Naive thymus-derived CD8-positive, alpha-beta T cell (primary cell): ENCODE data around the gene NR2F1. TPM values are rescaled to one million over a fixed set of nuclear protein-coding genes. Genes with fewer than 3 reads are reported as not detected.

Experiments
- ATAC-seq, 2 donors: fragments of 150-1000 bp; cut with Tn5 transposase in 1 of 2; sonication (Bioruptor Pico), chemical (Tn5 transposase) in 1 of 2; 1 replicate in 1 of 2; 2 replicates in 1 of 2; pipeline ENCODE4 v1.10.0; 2021; ENCODE audit warnings: mild to moderate bottlenecking in 2 of 2, moderate library complexity in 2 of 2
- POLR2A ChIA-PET: fragments of 350-600 bp; sonication (Branson Sonifier 250); formaldehyde crosslinking; loops from one replicate; lab custom pipeline; 2021; ENCODE audit warnings: antibody characterized with exemption; lab: Charles Lee
- DNase-seq, 10 donors: peaks; one replicate each; pipeline versions ENCODE4 v3.0.0 to v3.0.0-alpha.2; 2020 to 2022
- H3K27ac Mint-ChIP-seq, 10 donors: one replicate each; pipeline ENCODE4 v1.8.0; 2020 to 2022; ENCODE audit warnings: mild to moderate bottlenecking in 10 of 10, mixed read lengths in 10 of 10, moderate library complexity in 4 of 10, inconsistent platforms in 1 of 10
- H3K27me3 Mint-ChIP-seq, 5 donors: one replicate each; pipeline ENCODE4 v1.8.0; 2021 to 2022; ENCODE audit warnings: mixed read lengths in 5 of 5
- H3K36me3 Mint-ChIP-seq, 3 donors: one replicate each; pipeline ENCODE4 v1.8.0; 2020 to 2022; ENCODE audit warnings: mixed read lengths in 3 of 3, mild to moderate bottlenecking in 2 of 3, inconsistent platforms in 1 of 3
- H3K4me1 Mint-ChIP-seq, 4 donors: one replicate each; pipeline ENCODE4 v1.8.0; 2021 to 2022; ENCODE audit warnings: mixed read lengths in 4 of 4
- H3K4me3 Mint-ChIP-seq, 10 donors: one replicate each; pipeline ENCODE4 v1.8.0; 2020 to 2022; ENCODE audit warnings: mild to moderate bottlenecking in 10 of 10, mixed read lengths in 10 of 10, moderate library complexity in 6 of 10, inconsistent platforms in 1 of 10
- H3K9me3 Mint-ChIP-seq, 9 donors: one replicate each; pipeline ENCODE4 v1.8.0; 2020 to 2022; ENCODE audit warnings: mixed read lengths in 9 of 9, mild to moderate bottlenecking in 3 of 9, inconsistent platforms in 1 of 9, moderate library complexity in 1 of 9
- polyA plus RNA-seq, 3 donors: library from polyadenylated mRNA; unstranded; fragments of 300-500 nt; fragmentation: Illumina TruSeq; gene quantifications; one replicate each; pipeline ENCODE4 v1.2.3, GENCODE V29; 2021
- total RNA-seq, 8 experiments: library from RNA in 2 of 8; stranded (reverse) in 2 of 8; gene quantifications; one replicate each; pipeline ENCODE4 v1.2.3 and lab custom pipeline; 2021 to 2026

The NR2F1 gene
- total and polyA plus RNA-seq, 5 experiments from 2014 or later: not detected

- ATAC-seq (no peak), DNase-seq (no peak)
- H3K4me1 Mint-ChIP-seq: peaks cover 6 to 23% (median 18%) of the 10 kb centered on the region in 4 donors
- peak overlapping the region in 1 of 10 donors; percentile 13 for H3K27ac Mint-ChIP-seq
- H3K36me3 Mint-ChIP-seq: peaks cover 0 to 8% (median 2%) of the 10 kb centered on the region in 3 donors
- H3K9me3 Mint-ChIP-seq: peaks cover 0 to 10% (median 0%) of the 10 kb centered on the region in 9 donors
- POLR2A ChIA-PET: no interaction called here
- peak overlapping the region in 6 of 10 donors; percentile 24 to 40 (median 36) for H3K4me3 Mint-ChIP-seq
- H3K27me3 Mint-ChIP-seq: peaks cover 67 to 97% (median 81%) of the 10 kb centered on the region in 5 donors
Measured at GRCh38 chr5:93572608-93573353, 10.2 kb upstream of the NR2F1 start.

DNA sequence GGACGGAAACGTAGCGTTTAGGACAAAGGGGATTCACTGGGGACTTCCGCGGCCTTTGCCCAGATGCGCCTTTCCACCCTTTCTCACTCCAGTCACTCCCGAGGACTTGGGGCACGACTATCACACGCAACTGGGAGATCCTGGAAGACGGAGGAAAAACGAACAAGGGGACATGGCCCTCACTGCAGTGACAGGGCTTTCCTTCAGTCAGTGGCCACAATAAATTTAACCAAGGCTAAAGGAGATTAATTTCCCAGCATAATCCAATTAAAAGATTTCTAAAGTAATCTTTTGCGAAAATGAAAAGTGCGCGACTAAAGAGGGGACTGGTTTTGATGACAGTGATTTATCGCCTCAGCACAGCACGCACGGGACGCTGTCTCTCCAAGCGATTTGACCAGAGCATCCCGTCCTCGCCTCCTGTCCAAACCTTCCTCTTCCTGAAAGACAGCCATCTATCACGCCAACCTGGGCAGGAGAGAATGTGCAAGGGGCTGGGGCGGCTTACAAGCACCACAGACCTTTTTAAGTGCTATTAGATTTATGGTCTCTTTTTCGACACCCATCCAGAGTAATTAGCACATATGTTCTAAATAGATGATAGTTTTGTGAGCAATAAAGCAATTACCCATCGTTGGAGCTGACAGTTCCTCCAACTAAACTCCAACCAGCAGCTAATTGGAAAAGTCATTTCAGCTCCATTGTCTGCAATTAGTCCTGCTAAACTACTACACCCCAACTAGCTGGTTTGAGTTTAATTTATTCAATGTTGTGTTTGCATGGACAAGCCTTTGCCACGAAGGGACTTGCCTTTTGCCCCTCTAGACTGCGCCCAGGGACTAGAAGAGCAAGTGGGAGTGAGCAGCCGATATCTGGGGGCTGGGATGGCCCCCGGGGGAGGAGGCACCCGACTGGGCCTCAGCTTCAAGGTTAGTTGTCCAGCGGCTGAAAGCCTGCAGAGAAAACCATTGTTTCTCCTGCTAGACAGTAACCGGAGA is 9.4 kb upstream of the NR2F1 start:
- Mint-ChIP-seq H3K9me3 (peaks cover 0 to 10% (median 0%) of the 10 kb centered on the region in 9 donors), H3K4me3 (peak overlapping the region in 2 of 10 donors; percentile 9 to 11), H3K27ac (peak overlapping the region in 1 of 10 donors; percentile 45), H3K4me1 (peaks cover 9 to 30% (median 25%) of the 10 kb centered on the region in 4 donors), H3K36me3 (peaks cover 0 to 8% (median 5%) of the 10 kb centered on the region in 3 donors), H3K27me3 (peaks cover 71 to 99% (median 84%) of the 10 kb centered on the region in 5 donors)
- DNase-seq (no peak), ATAC-seq (no peak)
- POLR2A ChIA-PET: no interaction called here

GRCh38 chr5:93574491-93575305 is 8.3 kb upstream of the NR2F1 start:
- DNase-seq: no peak
- no peak for ATAC-seq
- Mint-ChIP-seq H3K27ac (no peak overlapping the region), H3K4me1 (peaks cover 9 to 35% (median 28%) of the 10 kb centered on the region in 4 donors), H3K4me3 (peak overlapping the region in 1 of 10 donors; percentile 62), H3K9me3 (peaks cover 0 to 8% (median 0%) of the 10 kb centered on the region in 9 donors), H3K36me3 (peaks cover 0 to 5% (median 0%) of the 10 kb centered on the region in 3 donors), H3K27me3 (peaks cover 65 to 92% (median 77%) of the 10 kb centered on the region in 5 donors)
- POLR2A ChIA-PET: no interaction called here

- no peak overlapping the region for H3K4me3 Mint-ChIP-seq
- peaks cover 8 to 37% (median 31%) of the 10 kb centered on the region in 4 donors for H3K4me1 Mint-ChIP-seq
- no peak for DNase-seq
- POLR2A ChIA-PET: no interaction called here
- H3K27ac Mint-ChIP-seq: no peak overlapping the region
- peaks cover 64 to 91% (median 78%) of the 10 kb centered on the region in 5 donors for H3K27me3 Mint-ChIP-seq
- no peak for ATAC-seq
- H3K9me3 Mint-ChIP-seq: peaks cover 0 to 8% (median 0%) of the 10 kb centered on the region in 9 donors
- H3K36me3 Mint-ChIP-seq: peaks cover 0 to 8% (median 0%) of the 10 kb centered on the region in 3 donors
Measured at GRCh38 chr5:93575461-93576414, 7.3 kb upstream of the NR2F1 start.

DNA sequence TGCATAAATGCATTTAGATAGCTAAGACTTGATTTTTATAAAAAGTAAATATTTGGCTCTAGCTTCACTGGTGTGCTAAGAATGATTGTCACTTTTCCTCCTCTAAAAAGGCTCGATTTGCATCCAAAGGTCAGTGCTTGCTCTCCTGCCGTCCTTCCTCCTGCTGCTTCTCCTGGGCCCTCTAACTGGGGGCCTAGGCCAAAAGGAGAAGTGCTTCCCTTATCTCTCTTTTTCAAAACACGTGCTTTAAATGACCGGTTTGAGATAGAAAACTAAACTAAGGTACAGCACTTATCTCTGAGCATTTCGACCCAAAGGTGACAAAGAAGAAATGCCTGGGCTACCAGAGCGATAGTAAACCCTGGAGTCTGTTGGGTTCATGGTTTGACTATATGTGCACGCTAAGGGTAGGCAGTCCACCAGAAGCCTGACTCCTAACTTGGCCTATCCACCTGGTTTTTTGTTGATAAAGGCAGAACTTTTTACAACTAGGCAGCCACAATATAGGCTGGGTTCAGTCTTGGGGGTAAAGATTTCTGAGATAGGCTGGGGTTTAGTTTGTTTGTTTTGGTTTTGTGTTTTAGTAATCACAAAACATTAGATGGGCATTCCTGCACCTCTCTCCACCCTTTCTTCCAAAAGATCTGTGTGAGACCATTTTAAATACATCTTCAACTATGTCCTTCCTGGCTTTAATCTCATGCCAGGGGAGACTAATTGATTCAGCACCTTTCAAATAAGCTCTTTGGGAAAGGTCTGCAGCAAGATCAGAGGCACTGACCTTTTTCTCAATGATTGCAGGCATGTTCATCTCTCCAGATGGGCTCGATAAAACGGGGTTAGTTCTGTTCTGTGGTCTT is 5.8 kb upstream of the NR2F1 start:
- Mint-ChIP-seq H3K36me3 (peaks cover 0 to 8% (median 0%) of the 10 kb centered on the region in 3 donors), H3K27ac (no peak overlapping the region), H3K27me3 (peaks cover 58 to 80% (median 69%) of the 10 kb centered on the region in 5 donors), H3K9me3 (peaks cover 0 to 4% (median 0%) of the 10 kb centered on the region in 9 donors), H3K4me3 (no peak overlapping the region), H3K4me1 (peaks cover 9 to 28% (median 26%) of the 10 kb centered on the region in 4 donors)
- DNase-seq (no peak), ATAC-seq (no peak)
- POLR2A ChIA-PET: interaction anchor here (0.7 kb wide), 1 partner anchor 42 kb away, joined by 3 read pairs; no protein-coding TSS in a partner anchor

DNA sequence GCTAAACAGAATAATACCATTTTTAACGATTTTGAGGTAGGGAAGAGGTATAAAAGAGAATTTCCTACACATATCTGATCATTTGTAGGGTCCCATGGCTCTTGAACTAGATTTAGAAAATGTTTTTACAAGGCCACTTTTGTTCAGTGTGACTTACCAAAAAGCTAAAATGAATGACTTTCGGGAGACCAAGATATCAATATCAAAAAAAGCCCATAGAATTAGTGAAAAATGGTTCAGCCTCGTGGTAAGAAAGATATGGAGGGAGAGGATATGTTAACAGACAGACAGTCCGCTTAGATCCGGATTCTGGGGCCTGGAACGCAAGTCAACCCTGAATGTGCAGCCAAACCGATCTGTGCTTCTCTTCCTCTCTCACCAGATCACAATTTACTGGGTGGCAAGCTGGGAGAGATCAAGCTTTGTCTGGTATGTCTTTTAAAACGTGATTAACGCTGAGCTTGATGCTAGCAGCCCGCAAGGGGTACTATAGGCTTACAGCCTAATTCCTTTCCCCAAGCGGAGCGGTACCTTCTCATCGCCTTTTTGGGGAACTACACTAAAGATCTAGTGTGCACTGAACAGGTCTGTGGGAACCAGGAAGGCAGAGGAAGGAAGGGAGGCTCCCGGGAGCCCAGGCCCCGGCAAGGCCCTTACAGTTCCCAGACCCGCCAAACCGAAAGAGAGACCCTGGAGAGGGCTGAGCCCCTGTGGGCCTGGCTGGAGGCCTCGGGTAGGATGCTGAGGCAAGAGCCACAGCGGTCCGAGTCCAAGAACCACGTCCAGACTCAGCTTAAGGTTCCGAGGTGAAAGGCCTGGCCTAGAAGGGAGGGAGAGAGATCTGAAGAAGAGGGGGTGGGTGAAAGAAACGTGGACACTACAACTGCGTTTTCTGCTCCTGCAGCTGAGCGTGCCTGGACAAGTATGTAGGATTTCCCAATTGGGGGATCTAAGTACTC is 4.9 kb upstream of the NR2F1 start:
- POLR2A ChIA-PET: interaction anchor here (0.7 kb wide), 1 partner anchor 41 kb away, joined by 3 read pairs; no protein-coding TSS in a partner anchor
- peak overlapping the region in 1 of 10 donors; percentile 65 for H3K27ac Mint-ChIP-seq
- H3K27me3 Mint-ChIP-seq: peaks cover 56 to 71% (median 60%) of the 10 kb centered on the region in 5 donors
- DNase-seq (no peak), ATAC-seq (no peak)
- peaks cover 9 to 28% (median 24%) of the 10 kb centered on the region in 4 donors for H3K4me1 Mint-ChIP-seq
- H3K9me3 Mint-ChIP-seq: peaks cover 0 to 4% (median 0%) of the 10 kb centered on the region in 9 donors
- H3K36me3 Mint-ChIP-seq: peaks cover 0 to 8% (median 0%) of the 10 kb centered on the region in 3 donors
- peak overlapping the region in 7 of 10 donors; percentile 12 to 74 (median 59) for H3K4me3 Mint-ChIP-seq

DNA sequence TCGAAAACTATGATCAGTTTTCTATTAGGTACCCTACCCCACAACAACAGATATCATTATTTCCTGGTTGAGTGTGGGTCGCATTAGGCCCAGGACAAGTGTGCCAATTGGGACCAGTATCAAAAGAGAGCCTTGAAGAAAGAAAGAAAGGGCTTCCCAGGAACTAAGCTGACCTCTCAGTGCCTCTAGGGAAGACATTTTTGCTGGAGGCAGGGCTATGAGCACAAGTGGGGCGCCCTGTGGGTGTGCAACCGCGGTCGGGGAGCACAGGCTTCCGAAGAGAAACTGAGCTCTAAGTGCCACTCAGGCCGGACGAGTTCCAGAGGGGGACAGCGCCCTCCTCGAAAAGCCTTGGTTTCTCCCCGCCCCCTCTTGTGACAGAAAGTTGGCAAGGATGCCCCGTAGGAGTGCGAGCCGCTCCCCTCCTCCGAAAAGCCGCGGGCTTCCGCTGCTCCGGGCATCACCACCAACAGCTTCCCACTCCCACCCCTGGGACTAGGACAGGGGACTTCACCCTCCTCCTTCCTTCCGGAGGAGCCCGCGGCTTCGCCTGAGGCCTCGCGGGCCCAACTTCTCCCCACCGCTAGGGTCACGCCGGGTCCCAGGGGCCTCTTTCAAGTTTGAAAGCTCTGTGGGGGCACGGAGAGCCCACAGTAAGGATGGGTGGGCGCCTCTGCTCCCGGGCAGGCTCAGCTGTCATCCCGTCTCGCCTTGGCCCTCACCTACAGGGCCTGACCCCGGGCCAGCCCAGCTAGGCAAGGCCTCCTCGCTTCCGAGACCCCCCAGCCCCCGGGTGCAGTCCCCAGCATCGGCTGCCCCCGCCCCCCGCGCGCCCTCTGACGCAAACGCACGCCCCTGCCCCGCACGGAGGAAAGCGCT is 4.0 kb upstream of the NR2F1 start:
- peaks cover 50 to 66% (median 51%) of the 10 kb centered on the region in 5 donors for H3K27me3 Mint-ChIP-seq
- H3K4me3 Mint-ChIP-seq: peak overlapping the region in 7 of 10 donors; percentile 12 to 81 (median 56)
- H3K9me3 Mint-ChIP-seq: peaks cover 0 to 4% (median 0%) of the 10 kb centered on the region in 9 donors
- H3K36me3 Mint-ChIP-seq: peaks cover 0 to 6% (median 0%) of the 10 kb centered on the region in 3 donors
- peaks cover 11 to 28% (median 26%) of the 10 kb centered on the region in 4 donors for H3K4me1 Mint-ChIP-seq
- H3K27ac Mint-ChIP-seq: no peak overlapping the region
- ATAC-seq (no peak), DNase-seq (no peak)
- POLR2A ChIA-PET: no interaction called here

GRCh38 chr5:93579692-93580062 is 3.3 kb upstream of the NR2F1 start:
- H3K4me1 Mint-ChIP-seq: peaks cover 11 to 28% (median 26%) of the 10 kb centered on the region in 4 donors
- H3K36me3 Mint-ChIP-seq: peaks cover 0 to 6% (median 0%) of the 10 kb centered on the region in 3 donors
- peaks cover 0 to 4% (median 0%) of the 10 kb centered on the region in 9 donors for H3K9me3 Mint-ChIP-seq
- peak overlapping the region in 7 of 10 donors; percentile 38 to 95 (median 81) for H3K4me3 Mint-ChIP-seq
- H3K27ac Mint-ChIP-seq: no peak overlapping the region
- peak in 1 of 2 donors; percentile 2 for ATAC-seq
- DNase-seq: no peak
- POLR2A ChIA-PET: no interaction called here
- H3K27me3 Mint-ChIP-seq: peaks cover 44 to 60% (median 46%) of the 10 kb centered on the region in 5 donors
